ENCODE data around the gene PBX4.

Gene PBX4

GRCh38 chr19:19528721-19529490 is 89.6 kb downstream of the PBX4 start, which contains the start of gene YJEFN3:
YJEFN3 (plus strand) TSS chr19:19528911; CDS start chr19:19528933, 22 bp downstream.
- TF ChIP-seq CTCF (IDR thresholded peaks at IDR 0.05; ENCODE audit: low read depth, low read length), result no peak
- DNase-seq (ENCODE audit: extremely low read depth, low read depth), result no peak

GRCh38 chr19:19527674-19528625 is 90.5 kb downstream of the PBX4 start:
- DNase-seq (ENCODE audit: extremely low read depth, low read depth), result no peak
- no peak for TF ChIP-seq CTCF (IDR thresholded peaks at IDR 0.05; ENCODE audit: low read depth, low read length)

DNA sequence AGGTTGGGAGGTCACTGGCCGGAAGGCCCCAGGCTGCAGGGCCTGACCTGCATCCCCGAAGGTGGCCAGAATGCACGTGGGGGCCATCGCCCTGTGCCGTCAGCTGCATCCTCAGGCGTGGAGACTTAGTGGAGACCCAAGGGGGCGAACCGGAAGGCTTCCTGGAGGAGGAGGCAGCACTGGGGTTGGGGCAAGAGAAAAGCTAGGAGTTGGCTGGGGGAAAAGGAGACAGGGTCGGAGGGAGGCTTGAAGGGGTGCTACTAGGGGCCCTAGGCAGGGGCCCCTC is 91.2 kb downstream of the PBX4 start:
- TF ChIP-seq CTCF (IDR thresholded peaks at IDR 0.05; ENCODE audit: low read depth, low read length), result no peak
- DNase-seq (ENCODE audit: extremely low read depth, low read depth), result no peak

- TF ChIP-seq CTCF (IDR thresholded peaks at IDR 0.05; ENCODE audit: low read depth, low read length), result no peak
- DNase-seq (ENCODE audit: extremely low read depth, low read depth), result no peak
These were observed 91.7 kb downstream of the PBX4 start for GRCh38 chr19:19526581-19527370.

GRCh38 chr19:19525611-19526380 is 92.7 kb downstream of the PBX4 start:
- no peak for TF ChIP-seq CTCF (IDR thresholded peaks at IDR 0.05; ENCODE audit: low read depth, low read length)
- DNase-seq (ENCODE audit: extremely low read depth, low read depth), result no peak

GRCh38 chr19:19524053-19524452 is 94.4 kb downstream of the PBX4 start:
- DNase-seq (ENCODE audit: extremely low read depth, low read depth), result no peak
- no peak for TF ChIP-seq CTCF (IDR thresholded peaks at IDR 0.05; ENCODE audit: low read depth, low read length)

Data from AG09319 (cell line).